Measurements from ENCODE around the gene EFCAB10. TPM values are rescaled to one million over a fixed set of nuclear protein-coding genes. Genes with fewer than 3 reads are reported as not detected.

The EFCAB10 gene
- total RNA-seq, 6 experiments from 2014 or later, result not detected

GRCh38 chr7:105585850-105586500 lies 4.7 kb upstream of the EFCAB10 start:
- DNase-seq, result no peak
- Mint-ChIP-seq H3K27ac (no peak overlapping the region), H3K36me3 (ENCODE audit: low read depth) (peaks cover 16% of the 10 kb centered on the region), H3K4me3 (no peak overlapping the region), H3K9me3 (peaks cover 12% of the 10 kb centered on the region), H3K27me3 (ENCODE audit: insufficient read depth) (peaks cover 3% of the 10 kb centered on the region; the same call in 1 of the 2 replicates), H3K4me1 (ENCODE audit: low read depth) (peaks cover 11% of the 10 kb centered on the region)
- TF ChIP-seq CTCF (IDR thresholded peaks at IDR 0.05), result no peak

GRCh38 chr7:105584165-105584564 lies 2.9 kb upstream of the EFCAB10 start:
- peaks cover 6% of the 10 kb centered on the region for H3K4me1 Mint-ChIP-seq (ENCODE audit: low read depth)
- no peak for TF ChIP-seq CTCF (IDR thresholded peaks at IDR 0.05)
- H3K27me3 Mint-ChIP-seq (ENCODE audit: insufficient read depth), result peaks cover 3% of the 10 kb centered on the region; the same call in 1 of the 2 replicates
- H3K9me3 Mint-ChIP-seq, result peaks cover 12% of the 10 kb centered on the region
- no peak overlapping the region for H3K27ac Mint-ChIP-seq
- no peak overlapping the region for H3K4me3 Mint-ChIP-seq
- no peak for DNase-seq
- peaks cover 16% of the 10 kb centered on the region for H3K36me3 Mint-ChIP-seq (ENCODE audit: low read depth)

GRCh38 chr7:105583061-105583460 lies 1.8 kb upstream of the EFCAB10 start:
- DNase-seq, result no peak
- no peak for TF ChIP-seq CTCF (IDR thresholded peaks at IDR 0.05)
- peaks cover 9% of the 10 kb centered on the region for H3K4me1 Mint-ChIP-seq (ENCODE audit: low read depth)
- no peak overlapping the region for H3K4me3 Mint-ChIP-seq
- peaks cover 12% of the 10 kb centered on the region for H3K9me3 Mint-ChIP-seq
- peaks cover 3% of the 10 kb centered on the region; the same call in 1 of the 2 replicates for H3K27me3 Mint-ChIP-seq (ENCODE audit: insufficient read depth)
- no peak overlapping the region for H3K27ac Mint-ChIP-seq
- peaks cover 16% of the 10 kb centered on the region for H3K36me3 Mint-ChIP-seq (ENCODE audit: low read depth)

- DNase-seq, result no peak
Observed at GRCh38 chr7:105580022-105580740, 1.1 kb downstream of the EFCAB10 start.

GRCh38 chr7:105578496-105578895 lies 2.8 kb downstream of the EFCAB10 start:
- Mint-ChIP-seq H3K27me3 (ENCODE audit: insufficient read depth) (no peaks in the 10 kb centered on the region), H3K36me3 (ENCODE audit: low read depth) (peaks cover 5% of the 10 kb centered on the region; the same call in 1 of the 2 replicates), H3K9me3 (no peaks in the 10 kb centered on the region; the same call in 1 of the 2 replicates), H3K4me1 (ENCODE audit: low read depth) (peaks cover 12% of the 10 kb centered on the region), H3K4me3 (no peak overlapping the region), H3K27ac (no peak overlapping the region)
- no peak for DNase-seq
- TF ChIP-seq CTCF (IDR thresholded peaks at IDR 0.05), result no peak

More at GRCh38 chr7:105580022-105580740, 1.1 kb downstream of the EFCAB10 start:
- peaks cover 12% of the 10 kb centered on the region for H3K9me3 Mint-ChIP-seq
- H3K27ac Mint-ChIP-seq, result no peak overlapping the region
- H3K36me3 Mint-ChIP-seq (ENCODE audit: low read depth), result peaks cover 16% of the 10 kb centered on the region
- H3K27me3 Mint-ChIP-seq (ENCODE audit: insufficient read depth), result peaks cover 3% of the 10 kb centered on the region; the same call in 1 of the 2 replicates
- H3K4me1 Mint-ChIP-seq (ENCODE audit: low read depth), result peaks cover 12% of the 10 kb centered on the region
- TF ChIP-seq CTCF (IDR thresholded peaks at IDR 0.05), result no peak
- no peak overlapping the region for H3K4me3 Mint-ChIP-seq
